Measurements from ENCODE around the gene BAD.
A peak's percentile ranks its signal among the peaks of the same experiment; 100 is the strongest.

GRCh38 chr11:64304316-64305072 is 20.0 kb upstream of the BAD start:
- TF ChIP-seq CTCF (conservative IDR thresholded peaks at IDR 0.05 in 1 of 2, IDR thresholded peaks at IDR 0.05 in 1 of 2; ENCODE audit: extremely low read depth in 1 of 2, insufficient read depth in 1 of 2, low read depth in 1 of 2, low read length in 2 of 2) (peak; percentile 79 to 88), EZH2 (IDR thresholded peaks at IDR 0.05; ENCODE audit: borderline replicate concordance, low read length) (no peak)

Data from mammary epithelial cell (primary cell).